Mucosa of gallbladder (tissue), 1 donor: ENCODE measurements around the gene FARP2. TPM values are rescaled to one million over a fixed set of nuclear protein-coding genes. Genes with fewer than 3 reads are reported as not detected.

Experiments
- DNase-seq: peaks from one replicate; pipeline ENCODE4 v3.0.0-alpha.2; 2020; ENCODE audit warnings: low spot score
- total RNA-seq: library from RNA; stranded (reverse); gene quantifications from one replicate; pipeline ENCODE4 v1.2.1, GENCODE V29; 2021
- donor health status: DM: no; HTN: no; CAD: no.

The FARP2 gene
- total RNA-seq, 1 donor from 2014 or later = 68.8 TPM

GRCh38 chr2:241323778-241324177 is 32.3 kb upstream of the FARP2 start:
- no peak for DNase-seq

GRCh38 chr2:241324775-241325174 is 31.3 kb upstream of the FARP2 start:
- DNase-seq = no peak

- no peak for DNase-seq
Measured at GRCh38 chr2:241325257-241325656, 30.8 kb upstream of the FARP2 start.

GRCh38 chr2:241329669-241330615 is 26.1 kb upstream of the FARP2 start:
- DNase-seq = no peak

GRCh38 chr2:241330616-241330981 is 25.5 kb upstream of the FARP2 start:
- no peak for DNase-seq

- DNase-seq = no peak
Measured at GRCh38 chr2:241334813-241335212, 21.3 kb upstream of the FARP2 start.

GRCh38 chr2:241339839-241340630 is 16.1 kb upstream of the FARP2 start:
- no peak for DNase-seq

- no peak for DNase-seq
Measured at GRCh38 chr2:241340631-241341163, 15.4 kb upstream of the FARP2 start.

- no peak for DNase-seq
Measured at GRCh38 chr2:241344925-241345651, 11.0 kb upstream of the FARP2 start.

GRCh38 chr2:241349941-241350340 is 6.1 kb upstream of the FARP2 start:
- no peak for DNase-seq

GRCh38 chr2:241350530-241350877 is 5.6 kb upstream of the FARP2 start:
- no peak for DNase-seq

- no peak for DNase-seq
Measured at GRCh38 chr2:241350878-241351639, 5.0 kb upstream of the FARP2 start.

- DNase-seq = no peak
Measured at GRCh38 chr2:241351640-241352031, 4.4 kb upstream of the FARP2 start.

- DNase-seq = no peak
Measured at GRCh38 chr2:241352227-241352626, 3.9 kb upstream of the FARP2 start.

- peak; percentile 91 for DNase-seq
Measured at GRCh38 chr2:241354668-241355658, 1.1 kb upstream of the FARP2 start.

GRCh38 chr2:241356871-241357260 is 781 bp downstream of the FARP2 start:
- no peak for DNase-seq

- DNase-seq = no peak
Measured at GRCh38 chr2:241357531-241357930, 1.4 kb downstream of the FARP2 start.

- no peak for DNase-seq
Measured at GRCh38 chr2:241358470-241358869, 2.4 kb downstream of the FARP2 start.

GRCh38 chr2:241359481-241360045 is 3.5 kb downstream of the FARP2 start:
- DNase-seq = no peak

GRCh38 chr2:241363426-241363825 is 7.3 kb downstream of the FARP2 start:
- no peak for DNase-seq
